GM12874 (cell line): Measurements from ENCODE around the gene AHR.

Experiments used
- CTCF ChIP-seq: IDR thresholded peaks from 2 replicates; pipeline ENCODE4 v1.5.1; 2011; ENCODE audit warnings: low read depth, mild to moderate bottlenecking, control low read depth, low read length, moderate library complexity; ENCODE audit not compliant: insufficient read depth

Gene AHR

GRCh38 chr7:17315974-17316373, 17.5 kb downstream of the AHR start:
- TF ChIP-seq CTCF = no peak

- no peak for TF ChIP-seq CTCF
Measured at GRCh38 chr7:17318146-17318545, 19.7 kb downstream of the AHR start.

- TF ChIP-seq CTCF = no peak
Measured at GRCh38 chr7:17319164-17320101, 21.0 kb downstream of the AHR start.

GRCh38 chr7:17320102-17320497, 21.6 kb downstream of the AHR start:
- no peak for TF ChIP-seq CTCF

- TF ChIP-seq CTCF = no peak
Measured at GRCh38 chr7:17320657-17321056, 22.2 kb downstream of the AHR start.

GRCh38 chr7:17325364-17325763, 26.9 kb downstream of the AHR start:
- no peak for TF ChIP-seq CTCF

- no peak for TF ChIP-seq CTCF
Measured at GRCh38 chr7:17326378-17326777, 27.9 kb downstream of the AHR start.
